H1 (cell line): ENCODE measurements around the gene FRMD3. TPM values are rescaled to one million over a fixed set of nuclear protein-coding genes. Genes with fewer than 3 reads are reported as not detected.

Experiments
- CTCF ChIA-PET: fragments of 300-600 bp; sonication (Branson Sonifier 250); formaldehyde crosslinking; loops from one replicate; lab custom pipeline; 2021; ENCODE audit not compliant: partially characterized antibody; lab: Charles Lee
- POLR2A ChIA-PET: fragments of 300-600 bp; sonication (Branson Sonifier 250); formaldehyde crosslinking; loops from one replicate; lab custom pipeline; 2021; ENCODE audit warnings: inconsistent platforms; ENCODE audit not compliant: partially characterized antibody; lab: Charles Lee
- DNase-seq, 2 experiments: peaks; one replicate each; pipeline versions ENCODE4 v3.0.0 to v3.0.0-alpha.2; 2010 to 2022; ENCODE audit warnings: low spot score in 2 of 2, low read depth in 1 of 2, mixed read lengths in 1 of 2
- FAIRE-seq: peaks from 2 replicates; lab custom pipeline; 2011; peaks lifted over from hg19 to GRCh38; lab: Jason Lieb, UNC
- H2AFZ ChIP-seq: 2 replicates; pipeline ENCODE4 v1.8.1; 2012; ENCODE audit warnings: low read length, inconsistent platforms
- H2AK5ac ChIP-seq: 2 replicates; pipeline ENCODE4 v1.6.1; 2013; ENCODE audit warnings: low read depth, low read length
- H2BK120ac ChIP-seq: replicated peaks from 2 replicates; pipeline ENCODE3; 2013; ENCODE audit warnings: low read depth, low read length, inconsistent platforms
- H2BK12ac ChIP-seq: 2 replicates; pipeline ENCODE4 v1.6.1; 2013; ENCODE audit warnings: low read depth, low read length
- H2BK15ac ChIP-seq: 2 replicates; pipeline ENCODE4 v1.6.1; 2013; ENCODE audit warnings: low read length
- H2BK20ac ChIP-seq: 2 replicates; pipeline ENCODE4 v1.6.1; 2013; ENCODE audit warnings: low read length
- H2BK5ac ChIP-seq: 2 replicates; pipeline ENCODE4 v1.6.1; 2013; ENCODE audit warnings: low read depth, low read length
- H3K14ac ChIP-seq: 2 replicates; pipeline ENCODE4 v1.6.1; 2013; ENCODE audit warnings: inconsistent platforms; ENCODE audit not compliant: insufficient read length
- H3K18ac ChIP-seq: 2 replicates; pipeline ENCODE4 v1.6.1; 2013; ENCODE audit warnings: low read length; ENCODE audit errors: extremely low read depth
- H3K23ac ChIP-seq: 2 replicates; pipeline ENCODE4 v1.6.1; 2013; ENCODE audit warnings: inconsistent platforms; ENCODE audit not compliant: insufficient read length
- H3K23me2 ChIP-seq: 2 replicates; pipeline ENCODE4 v1.6.1; 2013; ENCODE audit warnings: low read depth, low read length
- H3K27ac ChIP-seq: 2 replicates; pipeline ENCODE4 v1.6.1; 2011; ENCODE audit warnings: low read depth, low read length, inconsistent platforms
- H3K27me3 ChIP-seq, 4 experiments: replicated peaks in 1 of 4; 1 replicate in 1 of 4; 2 replicates in 3 of 4; pipeline versions ENCODE4 v1.6.1 to v1.8.1; 2011 to 2013; ENCODE audit warnings: low read length in 3 of 4, mild to moderate bottlenecking in 3 of 4, inconsistent platforms in 2 of 4, mixed read lengths in 2 of 4, moderate library complexity in 1 of 4; ENCODE audit not compliant: control insufficient read depth in 3 of 4, insufficient read depth in 3 of 4; ENCODE audit errors: extremely low read depth in 1 of 4
- H3K36me3 ChIP-seq, 4 experiments: 2 replicates each; pipeline versions ENCODE4 v1.6.1 to v1.8.1; 2011 to 2013; ENCODE audit warnings: mild to moderate bottlenecking in 4 of 4, low read length in 3 of 4, moderate library complexity in 2 of 4, control low read depth in 1 of 4, inconsistent platforms in 1 of 4; ENCODE audit not compliant: insufficient read depth in 4 of 4, control insufficient read depth in 2 of 4
- H3K4ac ChIP-seq: replicated peaks from 2 replicates; pipeline ENCODE3; 2013; ENCODE audit warnings: low read length, low read depth, mixed read lengths, inconsistent platforms; ENCODE audit not compliant: insufficient read length
- H3K4me1 ChIP-seq, 4 experiments: replicated peaks in 1 of 4; 1 replicate in 1 of 4; 2 replicates in 3 of 4; pipeline versions ENCODE4 v1.6.1 to v1.8.1; 2011 to 2013; ENCODE audit warnings: low read length in 3 of 4, inconsistent platforms in 2 of 4, mixed read lengths in 1 of 4; ENCODE audit not compliant: insufficient read depth in 4 of 4, control insufficient read depth in 3 of 4
- H3K4me2 ChIP-seq, 2 experiments: 2 replicates each; pipeline versions ENCODE4 v1.6.1 to v1.8.1; 2011 to 2013; ENCODE audit warnings: low read depth in 2 of 2, low read length in 2 of 2, control low read depth in 1 of 2, inconsistent platforms in 1 of 2, mild to moderate bottlenecking in 1 of 2; ENCODE audit not compliant: insufficient read depth in 1 of 2
- H3K4me3 ChIP-seq, 4 experiments: fragments of 200-600, 300-600 bp in 1 of 4; sonication (generic), shearing (Covaris generic), sonication (Bioruptor Twin) in 1 of 4; 2 replicates each; pipeline versions ENCODE4 v1.5.1 to v1.8.1; 2011 to 2016; ENCODE audit warnings: low read length in 4 of 4, low read depth in 3 of 4, control low read depth in 2 of 4, inconsistent platforms in 2 of 4, mild to moderate bottlenecking in 2 of 4, mixed read lengths in 1 of 4, moderate library complexity in 1 of 4; ENCODE audit not compliant: insufficient read depth in 2 of 4; ENCODE audit errors: extremely low read depth in 1 of 4
- H3K56ac ChIP-seq: replicated peaks from 2 replicates; pipeline ENCODE3; 2013; ENCODE audit warnings: low read depth, mild to moderate bottlenecking, mixed read lengths, low read length, inconsistent platforms; ENCODE audit not compliant: insufficient read length
- H3K79me1 ChIP-seq: 2 replicates; pipeline ENCODE4 v1.6.1; 2013; ENCODE audit warnings: low read depth, low read length, control low read depth
- H3K79me2 ChIP-seq, 2 experiments: 2 replicates each; pipeline versions ENCODE4 v1.6.1 to v1.8.1; 2012 to 2013; ENCODE audit warnings: low read length in 2 of 2, mild to moderate bottlenecking in 2 of 2, inconsistent platforms in 1 of 2; ENCODE audit not compliant: insufficient read depth in 2 of 2, control insufficient read depth in 1 of 2
- H3K9ac ChIP-seq, 4 experiments: replicated peaks in 1 of 4; 1 replicate in 1 of 4; 2 replicates in 3 of 4; pipeline versions ENCODE4 v1.6.1 to v1.8.1; 2011 to 2013; ENCODE audit warnings: low read depth in 3 of 4, low read length in 3 of 4, control low read depth in 2 of 4, mild to moderate bottlenecking in 2 of 4, moderate library complexity in 2 of 4, inconsistent platforms in 1 of 4; ENCODE audit errors: extremely low read depth in 1 of 4
- H3K9me3 ChIP-seq, 2 experiments: 2 replicates each; pipeline versions ENCODE4 v1.6.1 to v1.8.1; 2012 to 2013; ENCODE audit warnings: mild to moderate bottlenecking in 2 of 2, moderate library complexity in 2 of 2, control low read depth in 1 of 2, inconsistent platforms in 1 of 2, low read depth in 1 of 2, low read length in 1 of 2, mixed read lengths in 1 of 2; ENCODE audit not compliant: insufficient read depth in 2 of 2
- H4K20me1 ChIP-seq, 2 experiments: replicated peaks in 1 of 2; 2 replicates each; pipeline versions ENCODE3 to v1.8.1; 2011 to 2013; ENCODE audit warnings: inconsistent platforms in 2 of 2, low read length in 2 of 2, mild to moderate bottlenecking in 1 of 2; ENCODE audit not compliant: insufficient read depth in 2 of 2, control insufficient read depth in 1 of 2
- H4K5ac ChIP-seq: 2 replicates; pipeline ENCODE4 v1.6.1; 2013; ENCODE audit warnings: low read length, low read depth, mixed read lengths, inconsistent platforms; ENCODE audit not compliant: insufficient read length
- H4K8ac ChIP-seq: 2 replicates; pipeline ENCODE4 v1.8.0; 2013; ENCODE audit warnings: mild to moderate bottlenecking, moderate library complexity, low read length, inconsistent platforms; ENCODE audit not compliant: insufficient read depth; ENCODE audit errors: extremely low read depth
- H4K91ac ChIP-seq: replicated peaks from 2 replicates; pipeline ENCODE3; 2013; ENCODE audit warnings: low read length, mixed read lengths, inconsistent platforms; ENCODE audit not compliant: insufficient read length
- CHD2 ChIP-seq: IDR thresholded peaks from 2 replicates; pipeline ENCODE4 v1.6.1; 2012; ENCODE audit warnings: low read length, improper control_type of control experiment
- CTBP2 ChIP-seq: IDR thresholded peaks from 2 replicates; pipeline ENCODE4 v1.7.0; 2011; ENCODE audit warnings: borderline replicate concordance, mild to moderate bottlenecking, moderate library complexity, mixed read lengths, low read length; ENCODE audit not compliant: insufficient read depth, insufficient read length
- NANOG ChIP-seq: IDR thresholded peaks from 2 replicates; pipeline ENCODE4 v1.6.1; 2011; ENCODE audit warnings: low read length, low read depth, mild to moderate bottlenecking, inconsistent platforms; ENCODE audit not compliant: insufficient read depth, poor library complexity, severe bottlenecking
- RNF2 ChIP-seq: fragments of 200-900, 300-1000 bp; sonication (generic); IDR thresholded peaks from 2 replicates; pipeline ENCODE4 v1.7.1; 2016; ENCODE audit warnings: borderline replicate concordance, low read depth, mild to moderate bottlenecking, antibody characterized with exemption, low read length; ENCODE audit not compliant: poor library complexity, severe bottlenecking; ENCODE audit errors: missing control alignments
- ZNF274 ChIP-seq: IDR thresholded peaks from 2 replicates; pipeline ENCODE4 v1.7.0; 2012; ENCODE audit warnings: low read length, borderline replicate concordance; ENCODE audit errors: extremely low read depth
- WGBS, 2 experiments: shearing (Covaris generic) in 1 of 2; methylation state at CpG; one replicate each; pipeline versions ENCODE4 v1.1.6 to v1.1.7; 2013 to 2015; ENCODE audit warnings: low lambda C conversion rate in 2 of 2, mixed read lengths in 2 of 2, inconsistent platforms in 1 of 2, low coverage in 1 of 2, missing lambda C conversion rate in 1 of 2; ENCODE audit not compliant: insufficient replicate concordance in 2 of 2, insufficient coverage in 1 of 2, insufficient read length in 1 of 2; ENCODE audit errors: extremely low coverage in 1 of 2, missing lambda C conversion rate in 1 of 2; 5-methylcytosine and 5-hydroxymethylcytosine counted together
- polyA plus RNA-seq, 7 experiments: library from polyadenylated mRNA; depleted of rRNA in 3 of 7; stranded (reverse) in 5 of 7; unstranded in 2 of 7; fragments of >200 nt in 5 of 7; fragments of 200-250 nt in 2 of 7; gene quantifications; 1 replicate in 5 of 7; 2 replicates in 1 of 7; 4 replicates in 1 of 7; pipeline versions ENCODE4 v1.2.1 to v1.2.3, GENCODE V29; 2011 to 2013; ENCODE audit warnings: missing spikeins in 2 of 7, mixed read lengths in 2 of 7
- total RNA-seq: library from RNA; stranded (reverse); fragmentation: NEBNext Ultra II Directional; extraction: Animal tissue kit (Norgen Biotek cat#: 25700); gene quantifications from 2 replicates; pipeline ENCODE4 v1.2.1, GENCODE V29; 2021

The FRMD3 gene
- total and polyA plus RNA-seq, 2 of the 8 experiments (the other 6 are each of a cell fraction or from before 2014, with no cell fraction given) = 0.15 to 1.4 TPM

DNA sequence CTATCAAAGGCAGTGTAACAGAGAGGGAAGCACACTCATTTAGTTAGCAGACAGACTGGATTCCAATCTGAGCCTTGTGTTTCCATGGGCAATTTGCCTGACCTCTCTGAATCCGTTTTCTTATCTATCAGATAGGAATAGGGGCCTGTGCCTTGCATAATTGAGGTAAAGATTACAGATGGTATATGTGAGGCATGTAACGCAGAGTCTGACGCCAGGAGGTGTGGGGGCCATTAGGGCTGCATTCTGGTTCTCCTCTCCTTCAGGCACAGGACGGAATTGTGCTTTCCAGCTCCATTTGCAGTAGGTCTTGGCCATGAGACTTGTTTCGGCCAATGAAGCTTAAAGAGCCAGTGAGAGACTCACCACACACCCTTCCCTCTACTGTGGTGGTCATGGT is 97.6 kb downstream of the FRMD3 start:
- Histone ChIP-seq H3K27ac (no peak overlapping the region), H3K4me3 (no peak overlapping the region), H3K23me2 (no peaks in the 10 kb centered on the region), H3K18ac (no peak overlapping the region), H3K23ac (no peak overlapping the region), H2BK15ac (no peak overlapping the region), H4K5ac (no peak overlapping the region), H3K4me1 (no peaks in the 10 kb centered on the region), H2AK5ac (no peak overlapping the region), H3K14ac (no peak overlapping the region), H3K79me1 (no peaks in the 10 kb centered on the region), H3K79me2 (no peaks in the 10 kb centered on the region), H2BK5ac (no peak overlapping the region), H4K91ac (no peak overlapping the region), H2BK12ac (no peak overlapping the region), H4K8ac (no peak overlapping the region), H2BK20ac (no peak overlapping the region), H3K4ac (no peak overlapping the region), H3K4me2 (no peak overlapping the region), H3K9me3 (no peaks in the 10 kb centered on the region), H3K36me3 (no peaks in the 10 kb centered on the region), H3K56ac (no peak overlapping the region), H3K9ac (no peak overlapping the region), H3K27me3 (no peaks in the 10 kb centered on the region), H2BK120ac (no peak overlapping the region), H4K20me1 (no peaks in the 10 kb centered on the region), H2AFZ (no peak overlapping the region)
- 100% methylated on average over 5 of the region's 5 CpGs; no CpG with 5 or more reads in 1 of the 2 experiments for WGBS, 2 experiments
- no peak for FAIRE-seq
- no peak for TF ChIP-seq NANOG
- no peak for TF ChIP-seq CHD2
- no peak for TF ChIP-seq CTBP2
- no peak for TF ChIP-seq ZNF274
- no peak for TF ChIP-seq RNF2
- ChIA-PET POLR2A (no interaction called here), CTCF (interaction anchor here (0.7 to 1.5 kb wide), 5 partner anchors 35 to 111 kb away, joined by 3 to 4 read pairs (median 4); partner anchors contain the start of gene FRMD3)
- no peak for DNase-seq
